Mesenchymal stem cell (in vitro differentiated cells and primary cell): Measurements from ENCODE around the gene HES1.

ENCODE experiments used
- DNase-seq: peaks from one replicate; pipeline ENCODE4 v3.0.0-alpha.2; 2013
- H2AFZ ChIP-seq: one replicate; pipeline ENCODE4 v1.6.1; 2013; ENCODE audit warnings: low read depth, mild to moderate bottlenecking, control low read depth, inconsistent platforms, low read length, moderate library complexity
- H2AK5ac ChIP-seq: 2 replicates; pipeline ENCODE4 v1.6.1; 2013; ENCODE audit warnings: low read length, moderate library complexity, mild to moderate bottlenecking, inconsistent platforms; ENCODE audit not compliant: severe bottlenecking
- H2BK120ac ChIP-seq: one replicate; pipeline ENCODE4 v1.6.1; 2013; ENCODE audit warnings: low read depth, mild to moderate bottlenecking, inconsistent platforms, low read length, moderate library complexity
- H2BK12ac ChIP-seq, 2 experiments: one replicate each; pipeline ENCODE4 v1.6.1; 2013; ENCODE audit warnings: inconsistent platforms in 2 of 2, low read length in 2 of 2, mild to moderate bottlenecking in 2 of 2, moderate library complexity in 2 of 2, control low read depth in 1 of 2
- H2BK15ac ChIP-seq: one replicate; pipeline ENCODE4 v1.6.1; 2013; ENCODE audit warnings: mild to moderate bottlenecking, low read depth, inconsistent platforms; ENCODE audit not compliant: poor library complexity, severe bottlenecking
- H2BK5ac ChIP-seq: 2 replicates; pipeline ENCODE4 v1.6.1; 2013; ENCODE audit warnings: low read depth, mild to moderate bottlenecking, low read length, control low read depth, inconsistent platforms; ENCODE audit not compliant: poor library complexity, severe bottlenecking
- H3K14ac ChIP-seq, 2 experiments: one replicate each; pipeline ENCODE4 v1.6.1; 2013; ENCODE audit warnings: inconsistent platforms in 2 of 2, low read length in 2 of 2, control low read depth in 1 of 2, mild to moderate bottlenecking in 1 of 2, moderate library complexity in 1 of 2
- H3K18ac ChIP-seq, 2 experiments: one replicate each; pipeline ENCODE4 v1.6.1; 2013; ENCODE audit warnings: inconsistent platforms in 2 of 2, low read length in 2 of 2, control low read depth in 1 of 2, low read depth in 1 of 2, mild to moderate bottlenecking in 1 of 2
- H3K23ac ChIP-seq, 2 experiments: one replicate each; pipeline ENCODE4 v1.6.1; 2013; ENCODE audit warnings: inconsistent platforms in 2 of 2, low read length in 2 of 2, mild to moderate bottlenecking in 2 of 2, moderate library complexity in 2 of 2, control low read depth in 1 of 2
- H3K27ac ChIP-seq: 2 replicates; pipeline ENCODE4 v1.5.1; 2013; ENCODE audit warnings: mild to moderate bottlenecking, moderate library complexity, low read length, control low read depth, inconsistent platforms; ENCODE audit not compliant: poor library complexity, severe bottlenecking
- H3K27me3 ChIP-seq, 2 experiments: 2 replicates each; pipeline versions ENCODE4 v1.6.1 to v1.7.0; 2013; ENCODE audit warnings: low read length in 2 of 2, mild to moderate bottlenecking in 2 of 2, moderate library complexity in 2 of 2, control low read depth in 1 of 2, inconsistent platforms in 1 of 2; ENCODE audit not compliant: control insufficient read depth in 1 of 2, insufficient read depth in 1 of 2
- H3K36me3 ChIP-seq, 2 experiments: 2 replicates each; pipeline versions ENCODE4 v1.6.1 to v1.7.0; 2013; ENCODE audit warnings: low read length in 2 of 2, control low read depth in 1 of 2, inconsistent platforms in 1 of 2, low read depth in 1 of 2, mild to moderate bottlenecking in 1 of 2; ENCODE audit not compliant: insufficient read depth in 2 of 2, control insufficient read depth in 1 of 2
- H3K4ac ChIP-seq, 2 experiments: one replicate each; pipeline ENCODE4 v1.6.1; 2013; ENCODE audit warnings: inconsistent platforms in 2 of 2, low read length in 2 of 2, mild to moderate bottlenecking in 2 of 2, moderate library complexity in 2 of 2, control low read depth in 1 of 2, low read depth in 1 of 2
- H3K4me1 ChIP-seq: 2 replicates; pipeline ENCODE4 v1.6.1; 2013; ENCODE audit warnings: low read depth, low read length, control low read depth; ENCODE audit not compliant: control insufficient read depth, insufficient read depth
- H3K4me2 ChIP-seq: 2 replicates; pipeline ENCODE4 v1.6.1; 2013; ENCODE audit warnings: low read length, mild to moderate bottlenecking, inconsistent platforms; ENCODE audit not compliant: poor library complexity, severe bottlenecking
- H3K4me3 ChIP-seq, 2 experiments: 2 replicates each; pipeline versions ENCODE4 v1.5.1 to v1.7.0; 2013; ENCODE audit warnings: low read length in 2 of 2, mild to moderate bottlenecking in 2 of 2, control low read depth in 1 of 2, low read depth in 1 of 2; ENCODE audit not compliant: insufficient read depth in 1 of 2
- H3K79me1 ChIP-seq: replicated peaks from 2 replicates; pipeline ENCODE4 v1.6.1; 2013; ENCODE audit warnings: mild to moderate bottlenecking, control low read depth, low read length, inconsistent platforms; ENCODE audit not compliant: poor library complexity, severe bottlenecking
- H3K9ac ChIP-seq: 2 replicates; pipeline ENCODE4 v1.7.0; 2013; ENCODE audit warnings: mild to moderate bottlenecking, low read length, moderate library complexity
- H3K9me3 ChIP-seq: 2 replicates; pipeline ENCODE4 v1.7.0; 2013; ENCODE audit warnings: mild to moderate bottlenecking, low read length; ENCODE audit not compliant: control insufficient read depth
- H4K8ac ChIP-seq: one replicate; pipeline ENCODE4 v1.6.1; 2013; ENCODE audit warnings: inconsistent platforms, mild to moderate bottlenecking, low read length, moderate library complexity
- H4K91ac ChIP-seq: one replicate; pipeline ENCODE4 v1.6.1; 2013; ENCODE audit warnings: mild to moderate bottlenecking, low read length, inconsistent platforms
- WGBS: methylation state at CpG from one replicate; pipeline ENCODE4 v1.1.7; 2013; ENCODE audit warnings: mixed read lengths; 5-methylcytosine and 5-hydroxymethylcytosine counted together

The HES1 gene

DNA sequence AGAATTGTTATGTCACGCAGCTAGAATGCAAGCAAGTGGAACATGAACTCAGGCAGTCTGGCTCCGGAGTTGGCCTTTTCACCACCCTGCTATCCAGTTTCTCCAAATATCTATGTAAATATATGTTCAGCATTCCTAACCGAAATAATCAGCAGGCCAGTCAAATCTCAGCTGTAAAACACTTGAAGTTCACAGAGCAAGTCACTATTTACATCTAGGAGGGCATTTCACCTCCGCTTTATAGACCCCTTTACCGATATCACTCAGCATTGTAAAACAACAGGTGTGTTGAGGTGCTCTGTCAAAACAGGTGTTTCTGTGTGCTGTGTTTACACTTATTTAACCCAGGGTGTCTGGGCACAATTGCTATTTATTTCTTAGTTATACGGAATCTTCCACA, 12.2 kb upstream of the HES1 start:
- Histone ChIP-seq H2BK5ac (no peak overlapping the region), H3K79me1 (no peaks in the 10 kb centered on the region), H3K4me3 (no peak overlapping the region), H3K14ac (no peak overlapping the region), H3K27me3 (peaks cover 10 to 57% of the 10 kb centered on the region in 2 experiments), H3K18ac (no peak overlapping the region), H2AFZ (no peak overlapping the region), H3K36me3 (no peaks in the 10 kb centered on the region), H2AK5ac (no peak overlapping the region), H3K4ac (no peak overlapping the region), H4K91ac (no peak overlapping the region), H3K9me3 (no peaks in the 10 kb centered on the region), H4K8ac (no peak overlapping the region), H3K23ac (no peak overlapping the region), H2BK120ac (no peak overlapping the region), H2BK15ac (no peak overlapping the region), H3K27ac (no peak overlapping the region), H2BK12ac (no peak overlapping the region), H3K4me1 (peaks cover 7% of the 10 kb centered on the region), H3K4me2 (no peak overlapping the region), H3K9ac (no peak overlapping the region)
- 95% methylated on average over 3 of the region's 6 CpGs for WGBS
- no peak for DNase-seq

DNA sequence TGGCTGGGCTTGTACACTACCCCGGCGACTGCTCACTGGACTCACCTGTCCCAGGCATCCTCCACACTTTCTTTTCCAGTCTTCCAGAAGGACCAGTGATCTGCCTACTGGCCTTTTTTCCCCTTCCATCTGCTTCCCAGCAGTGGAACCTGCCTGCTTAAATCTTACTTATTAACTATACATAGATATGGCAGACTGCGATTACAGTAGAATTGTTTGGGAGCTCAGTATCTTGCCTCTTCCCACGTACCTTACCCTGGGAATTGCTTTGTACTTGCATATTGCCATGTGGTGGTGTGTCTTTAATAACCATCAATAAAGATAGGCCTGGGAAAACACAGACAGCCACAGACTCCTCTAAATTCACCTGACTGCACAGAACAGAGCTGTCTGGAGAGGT, 11.8 kb upstream of the HES1 start:
- Histone ChIP-seq H4K8ac (no peak overlapping the region), H3K14ac (no peak overlapping the region), H3K27me3 (peaks cover 8 to 53% of the 10 kb centered on the region in 2 experiments), H2BK5ac (no peak overlapping the region), H3K79me1 (no peaks in the 10 kb centered on the region), H4K91ac (no peak overlapping the region), H2BK15ac (no peak overlapping the region), H3K9me3 (no peaks in the 10 kb centered on the region), H2AK5ac (no peak overlapping the region), H3K36me3 (no peaks in the 10 kb centered on the region), H3K4me3 (no peak overlapping the region), H3K4ac (no peak overlapping the region), H2BK12ac (no peak overlapping the region), H2BK120ac (no peak overlapping the region), H3K9ac (no peak overlapping the region), H3K23ac (no peak overlapping the region), H3K4me2 (no peak overlapping the region), H3K27ac (no peak overlapping the region), H3K4me1 (peaks cover 7% of the 10 kb centered on the region), H2AFZ (no peak overlapping the region), H3K18ac (no peak overlapping the region)
- 100% methylated on average over 3 of the region's 4 CpGs for WGBS
- no peak for DNase-seq

- H2BK15ac ChIP-seq: no peak overlapping the region
- H2AFZ ChIP-seq: no peak overlapping the region
- no peak overlapping the region for H4K8ac ChIP-seq
- no peak for DNase-seq
- no peak overlapping the region for H2BK12ac ChIP-seq
- no peak overlapping the region for H3K4me2 ChIP-seq
- H3K4me1 ChIP-seq: peaks cover 16% of the 10 kb centered on the region
- no peak overlapping the region for H3K14ac ChIP-seq
- H2BK120ac ChIP-seq: no peak overlapping the region
- H2BK5ac ChIP-seq: no peak overlapping the region
- peaks cover 19 to 56% of the 10 kb centered on the region in 2 experiments for H3K27me3 ChIP-seq
- H3K27ac ChIP-seq: no peak overlapping the region
- no peak overlapping the region for H3K9ac ChIP-seq
- H3K23ac ChIP-seq: no peak overlapping the region
- no peak overlapping the region for H3K4ac ChIP-seq
- no peak overlapping the region for H2AK5ac ChIP-seq
- no peak overlapping the region for H3K18ac ChIP-seq
- H3K9me3 ChIP-seq: no peaks in the 10 kb centered on the region
- H3K36me3 ChIP-seq: no peaks in the 10 kb centered on the region
- no peaks in the 10 kb centered on the region for H3K79me1 ChIP-seq
- no peak overlapping the region for H3K4me3 ChIP-seq
- H4K91ac ChIP-seq: no peak overlapping the region
- WGBS: 92% methylated on average over 6 of the region's 6 CpGs
Observed at GRCh38 chr3:194125442-194125841, 10.5 kb upstream of the HES1 start.

GRCh38 chr3:194126790-194127189, 9.2 kb upstream of the HES1 start:
- no peaks in the 10 kb centered on the region for H3K79me1 ChIP-seq
- no peak overlapping the region for H3K23ac ChIP-seq
- no peak overlapping the region for H2AFZ ChIP-seq
- no peak overlapping the region for H3K14ac ChIP-seq
- H3K36me3 ChIP-seq: no peaks in the 10 kb centered on the region
- no peak overlapping the region for H2BK12ac ChIP-seq
- no peak overlapping the region for H2BK15ac ChIP-seq
- H4K8ac ChIP-seq: no peak overlapping the region
- H3K9me3 ChIP-seq: no peaks in the 10 kb centered on the region
- peaks cover 19% of the 10 kb centered on the region for H3K4me1 ChIP-seq
- H3K9ac ChIP-seq: no peak overlapping the region
- H4K91ac ChIP-seq: no peak overlapping the region
- peaks cover 19 to 65% of the 10 kb centered on the region in 2 experiments for H3K27me3 ChIP-seq
- H2BK5ac ChIP-seq: no peak overlapping the region
- H3K4me2 ChIP-seq: no peak overlapping the region
- H2AK5ac ChIP-seq: no peak overlapping the region
- DNase-seq: no peak
- no peak overlapping the region for H3K4me3 ChIP-seq
- H3K18ac ChIP-seq: no peak overlapping the region
- no peak overlapping the region for H2BK120ac ChIP-seq
- no peak overlapping the region for H3K27ac ChIP-seq
- no peak overlapping the region for H3K4ac ChIP-seq
- 80% methylated on average over 9 of the region's 9 CpGs for WGBS
